AG09309 (cell line): ENCODE results near the gene DHCR24.
"Not testable (repeated sequence)": the region's sequence is repeated elsewhere in the genome, so short reads cannot be mapped to it uniquely, and the experiment has no call there.

Experiments
- DNase-seq: peaks from one replicate; pipeline ENCODE4 v3.0.0-alpha.2; 2010; ENCODE audit warnings: low read depth
- H3K4me3 ChIP-seq: 2 replicates; pipeline ENCODE4 v1.5.1; 2011; ENCODE audit warnings: mild to moderate bottlenecking, low read depth, low read length, moderate library complexity; ENCODE audit not compliant: control insufficient read depth
- TF ChIP-seq, protein P1 (sequence below): IDR thresholded peaks from 2 replicates; pipeline ENCODE4 v1.5.1; 2011; ENCODE audit warnings: mild to moderate bottlenecking, low read depth, low read length, inconsistent platforms; ENCODE audit not compliant: insufficient read depth, control insufficient read depth; ENCODE audit errors: missing control alignments

The DHCR24 gene

DNA sequence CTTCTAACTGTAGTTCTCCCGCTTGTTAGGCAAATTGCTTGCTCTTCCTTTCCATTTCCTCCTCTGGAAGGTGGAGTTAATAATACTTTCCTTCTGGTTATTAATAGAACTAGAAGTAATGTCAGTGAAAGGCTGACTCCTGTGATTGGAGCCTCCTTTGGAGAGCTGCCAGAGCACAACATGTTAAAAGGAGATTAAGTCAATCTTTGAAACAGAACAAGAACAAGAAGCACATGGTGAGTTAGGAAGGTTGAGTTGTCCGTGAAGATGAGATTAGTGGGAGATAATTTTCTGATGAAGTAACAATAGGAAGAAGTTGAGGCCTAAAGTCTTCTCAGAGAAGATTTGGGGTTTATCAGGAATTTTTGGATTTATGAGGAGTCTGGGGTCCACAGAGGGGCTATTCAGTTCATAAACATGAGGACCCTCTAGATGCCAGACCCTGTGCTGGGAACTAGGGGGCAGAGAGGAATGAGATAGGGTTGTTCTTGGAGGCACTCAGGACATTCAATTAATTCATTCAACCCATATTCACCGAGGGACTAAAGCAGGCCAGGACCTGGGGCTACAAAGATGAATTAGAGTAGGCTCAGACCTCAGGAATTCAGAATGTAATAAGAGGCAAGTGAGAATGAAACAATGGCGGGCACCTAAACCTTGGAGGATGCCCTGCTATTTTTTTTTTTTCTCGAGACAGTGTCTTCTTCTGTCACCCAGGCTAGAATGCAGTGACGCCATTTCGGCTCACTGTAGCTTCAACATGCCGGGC lies 40.7 kb upstream of the DHCR24 start:
- TF ChIP-seq, protein P1, sequence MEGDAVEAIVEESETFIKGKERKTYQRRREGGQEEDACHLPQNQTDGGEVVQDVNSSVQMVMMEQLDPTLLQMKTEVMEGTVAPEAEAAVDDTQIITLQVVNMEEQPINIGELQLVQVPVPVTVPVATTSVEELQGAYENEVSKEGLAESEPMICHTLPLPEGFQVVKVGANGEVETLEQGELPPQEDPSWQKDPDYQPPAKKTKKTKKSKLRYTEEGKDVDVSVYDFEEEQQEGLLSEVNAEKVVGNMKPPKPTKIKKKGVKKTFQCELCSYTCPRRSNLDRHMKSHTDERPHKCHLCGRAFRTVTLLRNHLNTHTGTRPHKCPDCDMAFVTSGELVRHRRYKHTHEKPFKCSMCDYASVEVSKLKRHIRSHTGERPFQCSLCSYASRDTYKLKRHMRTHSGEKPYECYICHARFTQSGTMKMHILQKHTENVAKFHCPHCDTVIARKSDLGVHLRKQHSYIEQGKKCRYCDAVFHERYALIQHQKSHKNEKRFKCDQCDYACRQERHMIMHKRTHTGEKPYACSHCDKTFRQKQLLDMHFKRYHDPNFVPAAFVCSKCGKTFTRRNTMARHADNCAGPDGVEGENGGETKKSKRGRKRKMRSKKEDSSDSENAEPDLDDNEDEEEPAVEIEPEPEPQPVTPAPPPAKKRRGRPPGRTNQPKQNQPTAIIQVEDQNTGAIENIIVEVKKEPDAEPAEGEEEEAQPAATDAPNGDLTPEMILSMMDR = no peak
- no peak for DNase-seq
- H3K4me3 ChIP-seq = no peak overlapping the region

DNA sequence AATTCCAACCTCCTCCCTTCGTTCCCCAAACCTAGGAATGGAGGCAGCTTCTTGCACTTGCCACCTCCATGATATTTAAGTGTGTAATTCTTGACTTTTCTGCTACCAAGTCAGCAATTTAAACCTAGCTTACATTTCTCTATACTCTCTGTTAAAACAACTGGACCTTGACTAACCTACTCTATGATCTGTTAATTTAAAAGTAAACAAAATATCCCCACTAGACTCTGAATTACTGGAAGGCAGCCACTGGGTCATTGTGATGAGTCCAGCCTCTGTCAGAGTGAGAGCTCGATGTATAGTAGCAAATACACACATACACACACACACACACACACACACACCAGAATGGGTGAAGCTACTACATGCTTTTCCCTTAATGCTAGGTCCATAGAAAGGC lies 40.0 kb upstream of the DHCR24 start:
- no peak overlapping the region for H3K4me3 ChIP-seq
- TF ChIP-seq, protein P1 = no peak
- DNase-seq = no peak

DNA sequence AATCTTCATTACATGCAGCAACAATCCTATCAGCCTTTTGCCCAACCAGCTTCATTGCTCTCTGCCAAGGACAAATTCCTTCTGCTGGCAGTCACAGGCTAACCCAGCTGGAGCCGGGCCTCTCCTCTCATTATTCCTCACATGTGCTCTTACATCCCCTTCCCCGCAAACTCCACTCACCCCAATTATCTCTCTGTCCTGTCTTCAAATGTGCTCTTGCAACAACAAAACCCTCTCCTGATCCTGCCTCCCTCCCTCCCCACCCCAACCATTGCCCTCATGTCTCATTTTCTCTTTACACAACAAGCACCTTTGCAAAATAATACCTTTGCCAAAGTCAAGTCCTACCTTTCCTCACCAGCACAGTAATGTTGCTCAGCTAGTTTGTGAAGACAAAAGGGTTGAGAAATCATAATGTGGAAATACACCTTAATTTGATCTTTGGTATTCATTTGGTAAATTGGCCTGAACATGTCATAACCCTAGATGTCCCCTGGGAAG lies 36.0 kb upstream of the DHCR24 start:
- TF ChIP-seq, protein P1 = no peak
- no peak for DNase-seq
- H3K4me3 ChIP-seq = no peak overlapping the region

DNA sequence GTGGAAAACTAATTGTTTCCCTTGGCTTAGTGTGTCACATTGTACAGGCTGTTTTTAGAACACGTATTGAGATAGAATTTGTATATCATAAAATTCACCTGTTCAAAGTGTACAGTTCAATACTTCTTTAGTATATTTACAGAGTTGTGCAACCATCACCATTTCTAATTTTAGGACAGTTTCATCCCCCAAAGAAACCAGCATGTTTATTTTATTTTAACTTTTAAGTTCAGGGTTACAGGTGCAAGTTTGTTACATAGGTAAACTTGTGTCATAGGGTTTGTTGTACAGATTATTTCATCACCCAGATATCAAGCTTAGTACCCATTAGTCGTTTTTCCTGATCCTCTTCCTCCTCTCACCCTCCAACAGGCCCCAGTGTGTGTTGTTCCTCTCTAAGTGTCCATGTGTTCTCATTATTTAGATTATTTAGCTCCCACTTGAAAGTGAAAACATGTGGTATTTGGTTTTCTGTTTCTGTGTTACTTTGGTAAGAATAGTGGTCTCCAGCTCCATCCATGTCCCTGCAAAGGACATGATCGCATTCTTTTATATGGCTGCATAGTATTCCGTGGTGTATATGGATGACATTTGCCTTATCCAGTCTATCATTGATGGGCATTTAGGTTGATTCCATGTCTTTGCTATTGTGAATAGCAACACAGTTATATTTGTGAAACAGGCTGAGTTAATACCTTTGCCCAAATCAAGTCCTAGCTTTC lies 35.2 kb upstream of the DHCR24 start:
- H3K4me3 ChIP-seq = no peak overlapping the region
- DNase-seq = no peak
- TF ChIP-seq, protein P1 = no peak

DNA sequence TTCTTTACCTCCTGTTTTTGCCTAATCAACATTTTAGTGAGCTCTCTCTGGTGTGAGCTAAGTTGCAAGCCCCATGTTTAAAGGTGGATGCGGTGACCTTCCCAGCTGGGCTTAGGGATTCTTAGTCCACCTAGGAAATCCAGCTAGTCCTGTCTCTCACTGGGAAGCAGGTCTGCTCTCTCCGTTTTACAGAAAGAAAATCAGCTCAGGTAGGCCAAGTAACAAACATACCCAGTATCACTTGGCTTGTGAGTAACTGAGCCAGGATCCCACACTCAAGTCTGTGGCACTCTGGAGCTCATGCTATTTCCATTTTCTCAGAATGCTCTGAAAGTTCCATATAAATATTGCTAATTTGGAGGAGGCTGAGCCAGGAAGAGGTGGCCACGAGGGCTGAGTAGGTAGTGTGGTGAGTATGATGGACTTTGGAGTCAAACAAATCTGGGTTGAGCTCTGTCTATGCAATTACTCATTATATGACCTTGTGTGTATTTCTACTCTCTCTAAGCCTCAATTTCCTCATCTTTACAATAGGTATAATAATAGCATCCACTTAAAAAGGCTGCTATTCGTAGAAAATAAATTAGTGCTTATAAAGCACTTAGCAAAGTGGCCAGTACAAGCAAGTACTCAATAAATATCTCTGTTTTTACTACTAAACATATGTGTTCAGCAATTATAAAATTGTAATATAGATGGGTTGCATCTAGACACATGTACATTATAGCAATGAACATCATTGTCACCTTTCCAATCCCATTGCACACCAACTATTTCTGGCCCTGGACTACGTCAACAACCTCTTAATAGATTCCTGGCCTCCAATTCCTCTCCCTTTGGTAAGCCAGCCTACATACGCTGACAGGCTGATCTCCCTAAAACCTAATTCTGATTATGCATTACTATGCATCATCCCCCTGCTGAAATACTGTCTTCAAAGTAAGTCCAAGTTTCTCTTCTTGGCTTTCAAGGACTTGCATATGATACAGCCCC lies 32.7 kb upstream of the DHCR24 start:
- TF ChIP-seq, protein P1 = no peak
- no peak for DNase-seq
- H3K4me3 ChIP-seq = no peak overlapping the region

DNA sequence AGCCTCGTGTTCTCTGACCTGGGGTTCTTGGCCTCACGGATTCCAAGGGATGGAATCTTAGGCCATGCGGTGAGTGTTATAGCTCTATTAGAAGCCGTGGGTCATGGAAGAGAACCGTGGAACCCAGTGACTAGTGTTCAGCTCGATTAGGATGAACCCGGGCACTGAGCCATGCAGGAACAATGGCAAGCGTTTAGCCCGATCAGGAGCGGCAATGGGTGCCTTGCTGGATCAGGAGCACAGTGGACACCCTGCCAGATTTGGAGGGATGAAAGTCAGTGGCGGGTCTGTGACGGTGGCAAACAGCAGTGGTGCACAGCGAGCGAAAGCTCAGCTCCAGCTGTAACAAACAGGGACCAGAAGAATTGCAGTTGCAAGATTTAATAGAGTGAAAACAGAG lies 24.1 kb upstream of the DHCR24 start:
- H3K4me3 ChIP-seq, DNase-seq: not testable (repeated sequence)
